H1 (cell line): Measurements from ENCODE around the gene MAP3K14. TPM values are rescaled to one million over a fixed set of nuclear protein-coding genes. Genes with fewer than 3 reads are reported as not detected.

Experiments used
- CTCF ChIA-PET: fragments of 300-600 bp; sonication (Branson Sonifier 250); formaldehyde crosslinking; loops from one replicate; lab custom pipeline; 2021; ENCODE audit not compliant: partially characterized antibody; lab: Charles Lee
- POLR2A ChIA-PET: fragments of 300-600 bp; sonication (Branson Sonifier 250); formaldehyde crosslinking; loops from one replicate; lab custom pipeline; 2021; ENCODE audit warnings: inconsistent platforms; ENCODE audit not compliant: partially characterized antibody; lab: Charles Lee
- DNase-seq, 2 experiments: peaks; one replicate each; pipeline versions ENCODE4 v3.0.0 to v3.0.0-alpha.2; 2010 to 2022; ENCODE audit warnings: low spot score in 2 of 2, low read depth in 1 of 2, mixed read lengths in 1 of 2
- FAIRE-seq: peaks from 2 replicates; lab custom pipeline; 2011; peaks lifted over from hg19 to GRCh38; lab: Jason Lieb, UNC
- H2AFZ ChIP-seq: 2 replicates; pipeline ENCODE4 v1.8.1; 2012; ENCODE audit warnings: low read length, inconsistent platforms
- H2AK5ac ChIP-seq: 2 replicates; pipeline ENCODE4 v1.6.1; 2013; ENCODE audit warnings: low read depth, low read length
- H2BK120ac ChIP-seq: replicated peaks from 2 replicates; pipeline ENCODE3; 2013; ENCODE audit warnings: low read depth, low read length, inconsistent platforms
- H2BK12ac ChIP-seq: 2 replicates; pipeline ENCODE4 v1.6.1; 2013; ENCODE audit warnings: low read depth, low read length
- H2BK15ac ChIP-seq: 2 replicates; pipeline ENCODE4 v1.6.1; 2013; ENCODE audit warnings: low read length
- H2BK20ac ChIP-seq: 2 replicates; pipeline ENCODE4 v1.6.1; 2013; ENCODE audit warnings: low read length
- H2BK5ac ChIP-seq: 2 replicates; pipeline ENCODE4 v1.6.1; 2013; ENCODE audit warnings: low read depth, low read length
- H3K14ac ChIP-seq: 2 replicates; pipeline ENCODE4 v1.6.1; 2013; ENCODE audit warnings: inconsistent platforms; ENCODE audit not compliant: insufficient read length
- H3K18ac ChIP-seq: 2 replicates; pipeline ENCODE4 v1.6.1; 2013; ENCODE audit warnings: low read length; ENCODE audit errors: extremely low read depth
- H3K23ac ChIP-seq: 2 replicates; pipeline ENCODE4 v1.6.1; 2013; ENCODE audit warnings: inconsistent platforms; ENCODE audit not compliant: insufficient read length
- H3K23me2 ChIP-seq: 2 replicates; pipeline ENCODE4 v1.6.1; 2013; ENCODE audit warnings: low read depth, low read length
- H3K27ac ChIP-seq: 2 replicates; pipeline ENCODE4 v1.6.1; 2011; ENCODE audit warnings: low read depth, low read length, inconsistent platforms
- H3K27me3 ChIP-seq, 4 experiments: replicated peaks in 1 of 4; 1 replicate in 1 of 4; 2 replicates in 3 of 4; pipeline versions ENCODE4 v1.6.1 to v1.8.1; 2011 to 2013; ENCODE audit warnings: low read length in 3 of 4, mild to moderate bottlenecking in 3 of 4, inconsistent platforms in 2 of 4, mixed read lengths in 2 of 4, moderate library complexity in 1 of 4; ENCODE audit not compliant: control insufficient read depth in 3 of 4, insufficient read depth in 3 of 4; ENCODE audit errors: extremely low read depth in 1 of 4
- H3K36me3 ChIP-seq, 4 experiments: 2 replicates each; pipeline versions ENCODE4 v1.6.1 to v1.8.1; 2011 to 2013; ENCODE audit warnings: mild to moderate bottlenecking in 4 of 4, low read length in 3 of 4, moderate library complexity in 2 of 4, control low read depth in 1 of 4, inconsistent platforms in 1 of 4; ENCODE audit not compliant: insufficient read depth in 4 of 4, control insufficient read depth in 2 of 4
- H3K4ac ChIP-seq: replicated peaks from 2 replicates; pipeline ENCODE3; 2013; ENCODE audit warnings: low read length, low read depth, mixed read lengths, inconsistent platforms; ENCODE audit not compliant: insufficient read length
- H3K4me1 ChIP-seq, 4 experiments: replicated peaks in 1 of 4; 1 replicate in 1 of 4; 2 replicates in 3 of 4; pipeline versions ENCODE4 v1.6.1 to v1.8.1; 2011 to 2013; ENCODE audit warnings: low read length in 3 of 4, inconsistent platforms in 2 of 4, mixed read lengths in 1 of 4; ENCODE audit not compliant: insufficient read depth in 4 of 4, control insufficient read depth in 3 of 4
- H3K4me2 ChIP-seq, 2 experiments: 2 replicates each; pipeline versions ENCODE4 v1.6.1 to v1.8.1; 2011 to 2013; ENCODE audit warnings: low read depth in 2 of 2, low read length in 2 of 2, control low read depth in 1 of 2, inconsistent platforms in 1 of 2, mild to moderate bottlenecking in 1 of 2; ENCODE audit not compliant: insufficient read depth in 1 of 2
- H3K4me3 ChIP-seq, 4 experiments: fragments of 200-600, 300-600 bp in 1 of 4; sonication (generic), shearing (Covaris generic), sonication (Bioruptor Twin) in 1 of 4; 2 replicates each; pipeline versions ENCODE4 v1.5.1 to v1.8.1; 2011 to 2016; ENCODE audit warnings: low read length in 4 of 4, low read depth in 3 of 4, control low read depth in 2 of 4, inconsistent platforms in 2 of 4, mild to moderate bottlenecking in 2 of 4, mixed read lengths in 1 of 4, moderate library complexity in 1 of 4; ENCODE audit not compliant: insufficient read depth in 2 of 4; ENCODE audit errors: extremely low read depth in 1 of 4
- H3K56ac ChIP-seq: replicated peaks from 2 replicates; pipeline ENCODE3; 2013; ENCODE audit warnings: low read depth, mild to moderate bottlenecking, mixed read lengths, low read length, inconsistent platforms; ENCODE audit not compliant: insufficient read length
- H3K79me1 ChIP-seq: 2 replicates; pipeline ENCODE4 v1.6.1; 2013; ENCODE audit warnings: low read depth, low read length, control low read depth
- H3K79me2 ChIP-seq, 2 experiments: 2 replicates each; pipeline versions ENCODE4 v1.6.1 to v1.8.1; 2012 to 2013; ENCODE audit warnings: low read length in 2 of 2, mild to moderate bottlenecking in 2 of 2, inconsistent platforms in 1 of 2; ENCODE audit not compliant: insufficient read depth in 2 of 2, control insufficient read depth in 1 of 2
- H3K9ac ChIP-seq, 4 experiments: replicated peaks in 1 of 4; 1 replicate in 1 of 4; 2 replicates in 3 of 4; pipeline versions ENCODE4 v1.6.1 to v1.8.1; 2011 to 2013; ENCODE audit warnings: low read depth in 3 of 4, low read length in 3 of 4, control low read depth in 2 of 4, mild to moderate bottlenecking in 2 of 4, moderate library complexity in 2 of 4, inconsistent platforms in 1 of 4; ENCODE audit errors: extremely low read depth in 1 of 4
- H3K9me3 ChIP-seq, 2 experiments: 2 replicates each; pipeline versions ENCODE4 v1.6.1 to v1.8.1; 2012 to 2013; ENCODE audit warnings: mild to moderate bottlenecking in 2 of 2, moderate library complexity in 2 of 2, control low read depth in 1 of 2, inconsistent platforms in 1 of 2, low read depth in 1 of 2, low read length in 1 of 2, mixed read lengths in 1 of 2; ENCODE audit not compliant: insufficient read depth in 2 of 2
- H4K20me1 ChIP-seq, 2 experiments: replicated peaks in 1 of 2; 2 replicates each; pipeline versions ENCODE3 to v1.8.1; 2011 to 2013; ENCODE audit warnings: inconsistent platforms in 2 of 2, low read length in 2 of 2, mild to moderate bottlenecking in 1 of 2; ENCODE audit not compliant: insufficient read depth in 2 of 2, control insufficient read depth in 1 of 2
- H4K5ac ChIP-seq: 2 replicates; pipeline ENCODE4 v1.6.1; 2013; ENCODE audit warnings: low read length, low read depth, mixed read lengths, inconsistent platforms; ENCODE audit not compliant: insufficient read length
- H4K8ac ChIP-seq: 2 replicates; pipeline ENCODE4 v1.8.0; 2013; ENCODE audit warnings: mild to moderate bottlenecking, moderate library complexity, low read length, inconsistent platforms; ENCODE audit not compliant: insufficient read depth; ENCODE audit errors: extremely low read depth
- H4K91ac ChIP-seq: replicated peaks from 2 replicates; pipeline ENCODE3; 2013; ENCODE audit warnings: low read length, mixed read lengths, inconsistent platforms; ENCODE audit not compliant: insufficient read length
- EGR1 ChIP-seq: IDR thresholded peaks from 2 replicates; pipeline ENCODE4 v1.6.1; 2011; ENCODE audit warnings: low read depth, low read length, borderline replicate concordance
- FOSL1 ChIP-seq: IDR thresholded peaks from 2 replicates; pipeline ENCODE4 v1.6.1; 2011; ENCODE audit warnings: mild to moderate bottlenecking, low read depth, low read length, moderate library complexity; ENCODE audit not compliant: insufficient read depth
- RAD21 ChIP-seq, 2 experiments: IDR thresholded peaks in 1 of 2; conservative IDR thresholded peaks in 1 of 2; 2 replicates each; pipeline ENCODE4 v1.6.1; 2011; ENCODE audit warnings: low read depth in 2 of 2, low read length in 2 of 2, improper control_type of control experiment in 1 of 2, inconsistent platforms in 1 of 2, mild to moderate bottlenecking in 1 of 2, moderate library complexity in 1 of 2
- WGBS, 2 experiments: shearing (Covaris generic) in 1 of 2; methylation state at CpG; one replicate each; pipeline versions ENCODE4 v1.1.6 to v1.1.7; 2013 to 2015; ENCODE audit warnings: low lambda C conversion rate in 2 of 2, mixed read lengths in 2 of 2, inconsistent platforms in 1 of 2, low coverage in 1 of 2, missing lambda C conversion rate in 1 of 2; ENCODE audit not compliant: insufficient replicate concordance in 2 of 2, insufficient coverage in 1 of 2, insufficient read length in 1 of 2; ENCODE audit errors: extremely low coverage in 1 of 2, missing lambda C conversion rate in 1 of 2; 5-methylcytosine and 5-hydroxymethylcytosine counted together
- polyA plus RNA-seq, 7 experiments: library from polyadenylated mRNA; depleted of rRNA in 3 of 7; stranded (reverse) in 5 of 7; unstranded in 2 of 7; fragments of >200 nt in 5 of 7; fragments of 200-250 nt in 2 of 7; gene quantifications; 1 replicate in 5 of 7; 2 replicates in 1 of 7; 4 replicates in 1 of 7; pipeline versions ENCODE4 v1.2.1 to v1.2.3, GENCODE V29; 2011 to 2013; ENCODE audit warnings: missing spikeins in 2 of 7, mixed read lengths in 2 of 7
- total RNA-seq: library from RNA; stranded (reverse); fragmentation: NEBNext Ultra II Directional; extraction: Animal tissue kit (Norgen Biotek cat#: 25700); gene quantifications from 2 replicates; pipeline ENCODE4 v1.2.1, GENCODE V29; 2021
- TF ChIP-seq, protein P1 (sequence below): IDR thresholded peaks from 2 replicates; pipeline ENCODE4 v1.6.1; 2012; ENCODE audit warnings: inconsistent platforms
- TF ChIP-seq, protein P2 (sequence below), 3 experiments: IDR thresholded peaks; 1 replicate in 2 of 3; 2 replicates in 1 of 3; pipeline versions ENCODE4 v1.5.1 to v1.6.1; 2011; ENCODE audit warnings: low read length in 3 of 3, mild to moderate bottlenecking in 3 of 3, inconsistent platforms in 2 of 3, low read depth in 1 of 3, moderate library complexity in 1 of 3; ENCODE audit not compliant: insufficient read depth in 1 of 3; ENCODE audit errors: control extremely low read depth in 1 of 3

MAP3K14 gene
- total and polyA plus RNA-seq, 2 of the 8 experiments (the other 6 are each of a cell fraction or from before 2014, with no cell fraction given): 5.2 to 6.1 TPM

DNA sequence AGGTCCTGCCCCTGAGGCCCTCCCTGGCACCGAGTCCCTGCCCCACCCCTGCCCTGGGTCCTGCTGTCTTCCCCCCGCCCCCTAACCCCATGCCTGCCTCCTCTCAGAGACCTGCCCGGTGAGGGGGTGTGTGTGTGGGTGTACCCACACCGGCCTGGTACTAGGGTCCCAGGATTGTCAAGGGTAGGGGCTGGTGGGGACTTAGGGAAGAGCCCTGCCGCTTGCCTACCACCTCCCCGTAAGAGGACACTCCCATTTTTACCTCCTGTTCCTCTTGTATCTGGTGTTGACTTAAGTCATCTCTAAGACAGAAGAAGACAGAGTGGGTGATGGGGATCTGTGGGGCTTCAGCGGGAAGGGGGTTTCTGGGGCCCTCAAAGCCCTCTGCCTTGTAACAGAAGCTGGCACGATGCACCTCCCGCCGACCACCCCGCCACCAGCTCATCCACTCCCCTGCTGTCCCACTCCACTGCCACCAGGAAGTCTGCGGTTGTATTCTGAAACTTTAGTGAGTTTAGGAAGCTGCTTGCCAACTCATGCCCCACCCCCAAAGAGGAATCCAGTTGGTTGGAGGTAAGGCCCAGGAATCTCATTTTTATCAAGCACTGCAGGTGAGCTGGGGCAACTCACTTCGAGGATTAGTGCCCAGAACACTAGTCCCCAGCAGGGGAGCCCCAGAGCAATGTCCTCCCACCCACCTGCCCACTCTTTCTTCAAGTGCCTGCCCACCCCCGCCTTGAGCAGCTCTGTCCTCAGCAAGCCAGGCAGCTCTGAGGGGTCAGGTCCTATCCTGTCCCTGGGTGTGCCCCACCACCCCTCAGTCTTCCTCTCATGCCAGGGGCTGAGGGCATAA is 60.5 kb downstream of the MAP3K14 start:
- FAIRE-seq: no peak
- H3K9ac ChIP-seq: no peak overlapping the region

More for the DNA sequence above, 60.5 kb downstream of the MAP3K14 start:
- no peaks in the 10 kb centered on the region for H3K9me3 ChIP-seq
- no peak overlapping the region for H4K5ac ChIP-seq
- no peak overlapping the region for H2BK120ac ChIP-seq
- H3K36me3 ChIP-seq: no peaks in the 10 kb centered on the region
- no peak overlapping the region for H3K4ac ChIP-seq
- H3K27me3 ChIP-seq: peaks cover 0 to 5% (median 2%) of the 10 kb centered on the region in 4 experiments; a peak in 3 of 7 replicates
- H3K56ac ChIP-seq: no peak overlapping the region
- H3K4me3 ChIP-seq: peak overlapping the region in 1 of 4 experiments; percentile 34; a peak in 1 of 8 replicates
- no peak overlapping the region for H2AFZ ChIP-seq
- no peaks in the 10 kb centered on the region; the same call in 1 of the 2 replicates for H3K79me1 ChIP-seq
- no peak overlapping the region for H2BK15ac ChIP-seq
- H3K23ac ChIP-seq: no peak overlapping the region
- 0 out of 4 replicates have a peak, but pooled peaks of 1 of the 2 experiments have one; percentile 3 for TF ChIP-seq RAD21 (IDR thresholded peaks at IDR 0.05 in 1 of 2, conservative IDR thresholded peaks at IDR 0.05 in 1 of 2; ENCODE audit: low read depth in 2 of 2, low read length in 2 of 2)
- TF ChIP-seq EGR1: peak; percentile 31; the same call in 1 of the 2 replicates
- TF ChIP-seq, protein P1, sequence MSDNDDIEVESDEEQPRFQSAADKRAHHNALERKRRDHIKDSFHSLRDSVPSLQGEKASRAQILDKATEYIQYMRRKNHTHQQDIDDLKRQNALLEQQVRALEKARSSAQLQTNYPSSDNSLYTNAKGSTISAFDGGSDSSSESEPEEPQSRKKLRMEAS: no peak
- no peak for TF ChIP-seq FOSL1
- TF ChIP-seq, protein P2, sequence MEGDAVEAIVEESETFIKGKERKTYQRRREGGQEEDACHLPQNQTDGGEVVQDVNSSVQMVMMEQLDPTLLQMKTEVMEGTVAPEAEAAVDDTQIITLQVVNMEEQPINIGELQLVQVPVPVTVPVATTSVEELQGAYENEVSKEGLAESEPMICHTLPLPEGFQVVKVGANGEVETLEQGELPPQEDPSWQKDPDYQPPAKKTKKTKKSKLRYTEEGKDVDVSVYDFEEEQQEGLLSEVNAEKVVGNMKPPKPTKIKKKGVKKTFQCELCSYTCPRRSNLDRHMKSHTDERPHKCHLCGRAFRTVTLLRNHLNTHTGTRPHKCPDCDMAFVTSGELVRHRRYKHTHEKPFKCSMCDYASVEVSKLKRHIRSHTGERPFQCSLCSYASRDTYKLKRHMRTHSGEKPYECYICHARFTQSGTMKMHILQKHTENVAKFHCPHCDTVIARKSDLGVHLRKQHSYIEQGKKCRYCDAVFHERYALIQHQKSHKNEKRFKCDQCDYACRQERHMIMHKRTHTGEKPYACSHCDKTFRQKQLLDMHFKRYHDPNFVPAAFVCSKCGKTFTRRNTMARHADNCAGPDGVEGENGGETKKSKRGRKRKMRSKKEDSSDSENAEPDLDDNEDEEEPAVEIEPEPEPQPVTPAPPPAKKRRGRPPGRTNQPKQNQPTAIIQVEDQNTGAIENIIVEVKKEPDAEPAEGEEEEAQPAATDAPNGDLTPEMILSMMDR (IDR thresholded peaks at IDR 0.05; ENCODE audit: control extremely low read depth in 1 of 3, insufficient read depth in 1 of 3, low read depth in 1 of 3, low read length in 3 of 3): peak; percentile 6 to 19 (median 7); a peak in 2 of 4 replicates
- no peak overlapping the region for H3K27ac ChIP-seq
- H3K79me2 ChIP-seq: no peaks in the 10 kb centered on the region
- H3K23me2 ChIP-seq: peaks cover under 1% of the 10 kb centered on the region
- POLR2A ChIA-PET: interaction anchor here (0.6 to 6.2 kb wide), 10 partner anchors 8 to 136 kb away, joined by 3 to 43 read pairs (median 4); partner anchors contain the start of genes FMNL1, HEXIM1 and HEXIM2
- WGBS, 2 experiments: 92% methylated on average over 11 of the region's 14 CpGs; no CpG with 5 or more reads in 1 of the 2 experiments
- H4K91ac ChIP-seq: no peak overlapping the region
- peak overlapping the region; percentile 53; the same call in 1 of the 2 replicates for H2AK5ac ChIP-seq
- H4K20me1 ChIP-seq: no peaks in the 10 kb centered on the region
- H2BK20ac ChIP-seq: no peak overlapping the region
- no peak overlapping the region; the same call in 1 of the 2 replicates for H3K18ac ChIP-seq
- peak overlapping the region; percentile 9 to 29; a peak in 2 of 4 replicates for H3K4me2 ChIP-seq
- DNase-seq: no peak
- H3K4me1 ChIP-seq: peaks cover 0 to 14% (median 5%) of the 10 kb centered on the region in 4 experiments; a peak in 6 of 7 replicates
- CTCF ChIA-PET: interaction anchor here (0.8 to 21.3 kb wide), 17 partner anchors 8 to 133 kb away, joined by 3 to 362 read pairs (median 4); partner anchors contain the start of genes ACBD4 and FMNL1
- no peak overlapping the region for H2BK5ac ChIP-seq
- H2BK12ac ChIP-seq: 0 out of 2 replicates have a peak overlapping the region, but pooled peaks have one; percentile 68
- peak overlapping the region; percentile 23; the same call in 1 of the 2 replicates for H4K8ac ChIP-seq
- no peak overlapping the region for H3K14ac ChIP-seq
